CD4-positive, alpha-beta T cell treated with Interleukin-10 for 1 hour (primary cell): ENCODE results near the gene PARP11.
A peak's percentile ranks its signal among the peaks of the same experiment; 100 is the strongest.
"Not testable (repeated sequence)": the region's sequence is repeated elsewhere in the genome, so short reads cannot be mapped to it uniquely, and the experiment has no call there.

Experiments used
- DNase-seq: peaks from one replicate; pipeline ENCODE4 v3.0.0-alpha.2; 2020

PARP11 gene

GRCh38 chr12:3882406-3882805, 9.2 kb upstream of the PARP11 start:
- DNase-seq: no peak

GRCh38 chr12:3881281-3881950, 8.2 kb upstream of the PARP11 start:
- DNase-seq: no peak

GRCh38 chr12:3879846-3880245, 6.6 kb upstream of the PARP11 start:
- no peak for DNase-seq

GRCh38 chr12:3871356-3871755, 1.8 kb downstream of the PARP11 start:
- DNase-seq: peak; percentile 41

- DNase-seq: peak; percentile 70
Observed at GRCh38 chr12:3869865-3870264, 3.3 kb downstream of the PARP11 start.

- DNase-seq: no peak
Observed at GRCh38 chr12:3869433-3869832, 3.8 kb downstream of the PARP11 start.

GRCh38 chr12:3863756-3864155, 9.4 kb downstream of the PARP11 start:
- no peak for DNase-seq

GRCh38 chr12:3842517-3842916, 30.7 kb downstream of the PARP11 start:
- no peak for DNase-seq

- no peak for DNase-seq
Observed at GRCh38 chr12:3841783-3842182, 31.4 kb downstream of the PARP11 start.

GRCh38 chr12:3840833-3841232, 32.4 kb downstream of the PARP11 start:
- DNase-seq: not testable (repeated sequence)

GRCh38 chr12:3839745-3840144, 33.5 kb downstream of the PARP11 start:
- not testable (repeated sequence) for DNase-seq

- peak; percentile 19 for DNase-seq
Observed at GRCh38 chr12:3838701-3839548, 34.3 kb downstream of the PARP11 start.

GRCh38 chr12:3838076-3838475, 35.1 kb downstream of the PARP11 start:
- DNase-seq: no peak

- DNase-seq: no peak
Observed at GRCh38 chr12:3837049-3837448, 36.1 kb downstream of the PARP11 start.

- DNase-seq: no peak
Observed at GRCh38 chr12:3836641-3837040, 36.6 kb downstream of the PARP11 start.

GRCh38 chr12:3835914-3836313, 37.3 kb downstream of the PARP11 start:
- DNase-seq: no peak

- DNase-seq: no peak
Observed at GRCh38 chr12:3834774-3835173, 38.4 kb downstream of the PARP11 start.

- no peak for DNase-seq
Observed at GRCh38 chr12:3833670-3834310, 39.4 kb downstream of the PARP11 start.

GRCh38 chr12:3832738-3833137, 40.5 kb downstream of the PARP11 start:
- no peak for DNase-seq

GRCh38 chr12:3828888-3829287, 44.3 kb downstream of the PARP11 start:
- DNase-seq: no peak

- DNase-seq: no peak
Observed at GRCh38 chr12:3827301-3828000, 45.7 kb downstream of the PARP11 start.

- DNase-seq: no peak
Observed at GRCh38 chr12:3821441-3821840, 51.8 kb downstream of the PARP11 start.

- DNase-seq: no peak
Observed at GRCh38 chr12:3820122-3820521, 53.1 kb downstream of the PARP11 start.
